ENCODE results near the gene SMYD2. TPM values are rescaled to one million over a fixed set of nuclear protein-coding genes. Genes with fewer than 3 reads are reported as not detected.
"Not testable (repeated sequence)": the region's sequence is repeated elsewhere in the genome, so short reads cannot be mapped to it uniquely, and the experiment has no call there.

SMYD2 gene
- total RNA-seq, 1 donor from 2014 or later = 33.6 TPM

DNA sequence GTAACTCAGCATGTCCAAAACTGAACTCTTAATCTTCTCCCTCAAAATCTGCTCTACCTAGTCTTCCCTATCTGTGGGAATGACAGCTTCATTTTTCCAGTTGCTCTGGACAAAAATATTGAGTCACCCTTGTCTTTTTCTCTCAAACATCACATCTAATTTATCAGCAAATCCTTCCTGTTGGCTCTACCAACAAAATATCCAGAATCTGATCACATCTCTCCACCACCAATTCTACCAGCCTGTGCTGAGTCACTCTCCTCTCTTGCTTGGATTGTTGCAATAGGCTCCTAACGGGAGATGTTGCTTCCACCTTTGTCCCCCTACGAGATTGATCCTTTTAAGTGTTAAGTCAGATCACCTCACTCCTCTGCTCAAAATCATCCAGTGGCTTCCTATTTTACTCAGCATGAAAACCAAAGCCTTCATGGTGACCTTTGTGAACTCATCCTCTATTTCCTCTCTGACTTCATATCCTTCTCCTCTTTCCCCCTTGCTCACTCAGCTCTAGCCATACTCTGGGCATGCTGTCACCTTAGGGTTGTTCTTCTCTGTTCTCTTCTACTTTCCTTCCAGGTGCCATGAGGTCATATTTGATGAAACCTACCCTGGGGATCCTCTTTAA lies 21.5 kb upstream of the SMYD2 start:
- DNase-seq (ENCODE audit: low spot score) = no peak
- Mint-ChIP-seq H3K27ac (no peak overlapping the region), H3K4me1 (ENCODE audit: low read depth) (peaks cover 28% of the 10 kb centered on the region), H3K36me3 (ENCODE audit: low read depth) (no peaks in the 10 kb centered on the region), H3K4me3 (ENCODE audit: low read depth) (no peak overlapping the region), H3K27me3 (ENCODE audit: low read depth) (peaks cover 71% of the 10 kb centered on the region), H3K9me3 (no peaks in the 10 kb centered on the region)
- intact Hi-C loops (cut with micrococcal nuclease) = loop anchor here (2.0 to 5.0 kb wide), 2 partner anchors 45 to 183 kb away; no protein-coding TSS in a partner anchor

DNA sequence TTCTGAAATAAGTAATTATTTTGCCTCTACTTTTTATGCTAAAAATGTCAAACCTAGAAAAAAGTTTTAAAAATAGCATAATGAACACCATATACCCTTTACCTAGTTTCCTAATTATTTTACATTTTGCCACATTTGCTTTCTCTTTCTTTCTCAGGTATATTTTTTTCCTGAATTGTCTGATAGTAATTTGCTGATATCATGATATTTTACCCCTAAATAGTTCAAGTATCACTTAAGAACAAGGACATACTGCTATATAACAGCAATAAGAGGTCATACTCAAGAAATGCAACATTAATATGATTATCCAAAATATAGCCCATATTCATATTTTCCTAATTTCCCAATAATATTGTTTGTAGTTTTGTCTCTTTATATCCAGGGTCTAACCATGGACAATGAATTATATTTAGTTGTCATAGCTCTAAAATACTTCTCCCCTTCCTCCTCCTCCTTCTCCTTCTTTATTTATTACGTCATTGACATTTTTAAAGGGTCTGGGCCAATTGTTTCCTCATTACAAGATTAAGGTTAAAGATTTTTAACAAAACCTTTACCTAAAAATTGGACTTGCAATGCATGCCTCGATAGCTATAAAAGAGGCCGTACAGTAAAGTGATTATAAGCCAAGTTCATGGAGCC lies 20.3 kb upstream of the SMYD2 start:
- H3K27ac Mint-ChIP-seq = no peak overlapping the region
- peaks cover 28% of the 10 kb centered on the region for H3K4me1 Mint-ChIP-seq (ENCODE audit: low read depth)
- H3K9me3 Mint-ChIP-seq = no peaks in the 10 kb centered on the region
- H3K36me3 Mint-ChIP-seq (ENCODE audit: low read depth) = no peaks in the 10 kb centered on the region
- peaks cover 65% of the 10 kb centered on the region for H3K27me3 Mint-ChIP-seq (ENCODE audit: low read depth)
- DNase-seq (ENCODE audit: low spot score) = no peak
- H3K4me3 Mint-ChIP-seq (ENCODE audit: low read depth) = no peak overlapping the region
- intact Hi-C loops (cut with micrococcal nuclease) = loop anchor here (1.0 to 5.0 kb wide), 4 partner anchors 20 to 342 kb away; partner anchors contain the start of genes CENPF and SMYD2

DNA sequence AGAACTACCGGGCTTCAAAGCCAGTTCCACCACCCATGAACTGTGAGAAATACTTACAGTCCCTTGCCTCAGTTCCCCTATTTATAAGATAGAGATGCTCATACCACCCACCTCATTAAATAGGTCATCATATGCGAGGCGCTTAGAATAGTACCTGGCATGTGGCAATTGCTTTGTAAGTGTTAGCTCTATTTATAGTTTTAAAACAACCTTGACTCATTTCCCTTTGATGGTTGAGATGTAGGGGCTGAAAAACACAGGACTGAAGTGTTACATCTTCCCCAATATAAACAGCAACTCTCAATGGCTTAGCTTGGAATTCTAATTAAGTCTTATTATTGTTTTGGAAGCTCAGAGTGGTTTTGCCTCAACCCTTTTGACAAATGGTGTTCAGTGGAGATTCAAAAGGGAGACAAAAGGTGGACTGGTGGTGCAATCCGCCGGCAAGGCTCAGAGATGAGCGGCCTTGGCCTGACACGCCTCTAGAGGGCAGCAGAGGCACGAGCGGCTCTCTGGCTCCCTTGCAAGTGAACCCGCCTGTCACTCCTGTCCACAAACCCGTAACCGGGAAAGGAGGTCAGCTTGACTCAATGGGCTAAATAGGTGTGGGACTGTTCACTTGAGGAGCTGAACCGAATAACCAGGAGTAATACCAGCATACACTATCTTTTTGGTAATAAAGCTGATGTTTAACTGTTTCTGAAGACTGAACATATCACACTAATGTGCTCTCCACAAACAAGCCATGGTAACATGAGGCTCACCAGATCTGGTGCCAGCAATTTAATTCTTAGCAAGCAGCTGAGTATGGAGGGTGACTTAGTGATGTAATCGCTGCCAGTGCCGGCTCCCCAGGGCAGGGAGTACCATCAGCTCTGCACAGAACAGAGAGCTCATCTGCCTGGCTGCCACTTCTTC lies 19.5 kb upstream of the SMYD2 start:
- Mint-ChIP-seq H3K9me3 (no peaks in the 10 kb centered on the region), H3K36me3 (ENCODE audit: low read depth) (no peaks in the 10 kb centered on the region), H3K4me1 (ENCODE audit: low read depth) (peaks cover 28% of the 10 kb centered on the region), H3K27ac (no peak overlapping the region), H3K27me3 (ENCODE audit: low read depth) (peaks cover 68% of the 10 kb centered on the region), H3K4me3 (ENCODE audit: low read depth) (no peak overlapping the region)
- peak; percentile 71 for DNase-seq (ENCODE audit: low spot score)
- intact Hi-C loops (cut with micrococcal nuclease) = loop anchor here (1.0 to 5.0 kb wide), 4 partner anchors 19 to 341 kb away; partner anchors contain the start of genes CENPF and SMYD2

DNA sequence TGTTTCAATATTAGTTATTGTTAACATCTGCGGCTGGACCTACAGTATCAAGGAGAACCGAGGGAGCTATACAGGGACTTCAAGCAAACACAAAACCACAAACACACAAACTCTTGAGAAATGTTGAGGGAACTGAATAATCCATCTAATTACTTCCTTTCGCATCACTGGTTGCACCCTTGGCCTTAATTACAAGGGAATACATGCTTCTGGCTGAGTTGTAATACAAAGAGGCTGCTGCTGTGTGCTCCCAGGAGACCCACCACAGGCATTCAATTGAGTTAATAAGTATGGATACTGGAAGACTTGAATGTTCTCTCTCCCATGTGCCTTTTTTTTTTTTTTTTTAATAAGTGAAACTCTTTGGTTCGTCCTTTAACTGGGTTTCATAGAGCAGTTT lies 16.8 kb upstream of the SMYD2 start:
- no peak overlapping the region for H3K4me3 Mint-ChIP-seq (ENCODE audit: low read depth)
- no peak overlapping the region for H3K27ac Mint-ChIP-seq
- DNase-seq (ENCODE audit: low spot score) = no peak
- H3K27me3 Mint-ChIP-seq (ENCODE audit: low read depth) = peaks cover 58% of the 10 kb centered on the region
- H3K36me3 Mint-ChIP-seq (ENCODE audit: low read depth) = no peaks in the 10 kb centered on the region
- intact Hi-C loops (cut with micrococcal nuclease) = loop anchor here (5.0 kb wide), 1 partner anchor 338 kb away; the partner anchor contains the start of gene CENPF
- no peaks in the 10 kb centered on the region for H3K9me3 Mint-ChIP-seq
- H3K4me1 Mint-ChIP-seq (ENCODE audit: low read depth) = peaks cover 21% of the 10 kb centered on the region

DNA sequence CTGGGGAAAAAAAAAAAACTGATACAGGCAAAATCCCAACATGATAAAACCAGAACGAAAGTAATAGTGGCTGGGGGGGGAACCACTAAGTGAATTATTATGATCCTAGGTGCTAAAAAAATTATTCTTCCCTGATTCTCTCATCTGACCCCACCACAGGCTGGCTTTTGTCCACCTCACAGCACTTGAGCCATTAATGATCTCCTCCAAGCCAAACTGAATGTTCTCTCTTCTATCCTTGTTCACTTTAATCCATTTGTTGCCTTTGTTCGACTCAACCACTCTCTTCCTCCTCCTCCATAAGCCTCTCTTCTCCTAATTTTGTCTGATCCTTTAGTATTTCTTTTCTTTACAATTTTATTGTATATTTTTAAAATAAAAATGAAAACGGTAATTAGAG lies 16.0 kb upstream of the SMYD2 start:
- Mint-ChIP-seq H3K4me3 (ENCODE audit: low read depth) (no peak overlapping the region), H3K27ac (no peak overlapping the region), H3K36me3 (ENCODE audit: low read depth) (no peaks in the 10 kb centered on the region), H3K27me3 (ENCODE audit: low read depth) (peaks cover 58% of the 10 kb centered on the region), H3K9me3 (no peaks in the 10 kb centered on the region), H3K4me1 (ENCODE audit: low read depth) (peaks cover 13% of the 10 kb centered on the region)
- DNase-seq (ENCODE audit: low spot score) = no peak
- intact Hi-C loops (cut with micrococcal nuclease) = loop anchor here (5.0 kb wide), 1 partner anchor 337 kb away; the partner anchor contains the start of gene CENPF

DNA sequence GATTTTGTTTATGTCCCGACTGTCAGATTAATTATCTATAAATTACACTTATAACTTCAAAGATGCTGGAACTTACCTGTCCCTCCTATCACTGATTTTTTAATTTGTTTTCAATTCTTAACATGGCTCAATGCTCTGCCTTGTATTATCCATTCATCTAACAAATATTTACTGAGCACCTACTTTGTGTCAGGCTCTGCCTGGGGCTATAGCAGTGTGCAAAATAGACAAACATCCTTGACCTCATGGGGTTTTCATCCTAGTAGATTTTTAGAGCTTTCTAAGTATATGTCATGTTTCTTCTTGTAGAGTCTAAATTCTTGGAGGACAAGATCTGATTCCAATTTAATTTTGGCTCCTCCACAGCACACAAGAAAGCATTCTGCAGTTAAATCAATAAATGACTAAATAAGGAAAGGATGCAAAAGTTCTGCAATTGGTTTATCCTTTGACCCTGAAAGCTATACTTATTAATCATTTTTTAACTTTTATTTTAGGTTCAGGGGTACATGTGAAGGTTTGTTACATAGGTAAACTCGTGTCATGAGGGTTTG lies 10.8 kb upstream of the SMYD2 start:
- no peaks in the 10 kb centered on the region for H3K9me3 Mint-ChIP-seq
- no peaks in the 10 kb centered on the region for H3K36me3 Mint-ChIP-seq (ENCODE audit: low read depth)
- DNase-seq (ENCODE audit: low spot score) = no peak
- no peak overlapping the region for H3K27ac Mint-ChIP-seq
- intact Hi-C loops (cut with micrococcal nuclease) = no loop called here
- H3K27me3 Mint-ChIP-seq (ENCODE audit: low read depth) = peaks cover 46% of the 10 kb centered on the region
- H3K4me3 Mint-ChIP-seq (ENCODE audit: low read depth) = no peak overlapping the region
- peaks cover 2% of the 10 kb centered on the region for H3K4me1 Mint-ChIP-seq (ENCODE audit: low read depth)

DNA sequence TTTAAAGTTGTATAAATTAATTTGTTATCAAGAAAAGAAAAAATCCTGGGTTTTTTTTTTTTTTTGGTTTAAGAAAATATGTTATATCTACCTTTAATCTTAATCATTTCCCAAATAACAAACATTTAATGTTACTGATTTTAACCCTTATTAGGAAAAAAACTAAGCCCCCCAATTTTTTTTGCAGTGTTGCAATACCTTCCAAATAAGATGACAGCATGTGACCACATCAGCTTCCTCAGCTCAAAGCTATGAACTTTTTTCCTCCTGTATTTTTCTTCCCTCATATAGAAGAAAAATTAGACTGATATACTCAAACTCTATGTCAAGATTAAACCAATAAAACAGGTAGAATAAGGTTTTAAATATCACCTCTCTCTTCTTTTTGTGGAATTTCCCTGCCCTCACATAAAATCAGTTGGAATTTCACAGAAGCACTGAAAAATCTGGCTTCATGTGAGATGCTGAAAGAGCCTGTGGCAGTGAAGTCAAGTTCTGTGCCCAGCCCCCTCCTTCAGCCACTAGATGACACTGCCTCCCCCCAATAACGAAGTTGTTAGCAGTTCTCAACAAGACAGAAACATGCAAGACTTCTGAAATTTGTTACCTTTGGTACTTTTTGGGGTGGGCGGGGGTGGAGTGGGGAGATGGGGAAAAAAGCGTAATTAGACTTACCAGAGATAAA lies 9.6 kb upstream of the SMYD2 start:
- intact Hi-C loops (cut with micrococcal nuclease) = no loop called here
- H3K27ac Mint-ChIP-seq = no peak overlapping the region
- H3K4me1 Mint-ChIP-seq (ENCODE audit: low read depth) = peaks cover 2% of the 10 kb centered on the region
- H3K4me3 Mint-ChIP-seq (ENCODE audit: low read depth) = no peak overlapping the region
- H3K36me3 Mint-ChIP-seq (ENCODE audit: low read depth) = no peaks in the 10 kb centered on the region
- peaks cover 39% of the 10 kb centered on the region for H3K27me3 Mint-ChIP-seq (ENCODE audit: low read depth)
- DNase-seq (ENCODE audit: low spot score) = no peak
- H3K9me3 Mint-ChIP-seq = no peaks in the 10 kb centered on the region

DNA sequence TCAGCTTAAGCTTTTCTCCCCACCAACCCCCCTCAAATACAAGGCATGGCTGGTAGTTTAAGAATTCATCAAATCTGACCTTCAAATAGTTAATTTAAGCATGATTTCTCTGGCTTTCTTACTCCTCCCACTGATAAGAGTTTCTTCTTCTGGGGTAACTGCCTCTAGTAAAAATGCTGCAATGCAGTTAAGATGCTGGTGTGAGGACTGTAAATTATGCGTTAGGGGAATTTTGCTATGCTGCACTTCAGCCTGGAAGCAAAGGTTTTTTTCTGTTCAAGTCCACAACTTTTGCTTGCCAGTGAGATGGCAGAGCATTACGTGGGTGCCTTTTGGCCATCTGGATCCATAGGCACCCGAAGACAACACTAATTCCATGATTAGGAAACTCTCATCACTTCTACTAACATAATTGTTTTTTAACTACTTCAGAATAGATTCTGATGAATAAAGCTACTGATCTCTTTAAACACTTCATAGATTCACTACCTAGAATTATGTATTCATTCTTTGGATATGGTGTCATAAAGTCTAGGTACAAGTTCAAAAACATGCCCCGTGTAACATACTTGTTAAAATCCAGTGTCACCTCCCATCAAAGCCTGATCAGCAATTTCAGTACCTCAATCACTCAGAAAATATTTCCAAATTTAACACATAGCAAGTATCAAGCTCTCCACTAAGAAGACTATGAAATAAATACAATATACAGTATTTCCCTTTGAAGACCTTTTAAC lies 8.8 kb upstream of the SMYD2 start:
- H3K4me3 Mint-ChIP-seq (ENCODE audit: low read depth) = no peak overlapping the region
- intact Hi-C loops (cut with micrococcal nuclease) = no loop called here
- peaks cover 39% of the 10 kb centered on the region for H3K27me3 Mint-ChIP-seq (ENCODE audit: low read depth)
- H3K27ac Mint-ChIP-seq = no peak overlapping the region
- H3K9me3 Mint-ChIP-seq = no peaks in the 10 kb centered on the region
- H3K36me3 Mint-ChIP-seq (ENCODE audit: low read depth) = no peaks in the 10 kb centered on the region
- peaks cover 2% of the 10 kb centered on the region for H3K4me1 Mint-ChIP-seq (ENCODE audit: low read depth)
- DNase-seq (ENCODE audit: low spot score) = no peak

DNA sequence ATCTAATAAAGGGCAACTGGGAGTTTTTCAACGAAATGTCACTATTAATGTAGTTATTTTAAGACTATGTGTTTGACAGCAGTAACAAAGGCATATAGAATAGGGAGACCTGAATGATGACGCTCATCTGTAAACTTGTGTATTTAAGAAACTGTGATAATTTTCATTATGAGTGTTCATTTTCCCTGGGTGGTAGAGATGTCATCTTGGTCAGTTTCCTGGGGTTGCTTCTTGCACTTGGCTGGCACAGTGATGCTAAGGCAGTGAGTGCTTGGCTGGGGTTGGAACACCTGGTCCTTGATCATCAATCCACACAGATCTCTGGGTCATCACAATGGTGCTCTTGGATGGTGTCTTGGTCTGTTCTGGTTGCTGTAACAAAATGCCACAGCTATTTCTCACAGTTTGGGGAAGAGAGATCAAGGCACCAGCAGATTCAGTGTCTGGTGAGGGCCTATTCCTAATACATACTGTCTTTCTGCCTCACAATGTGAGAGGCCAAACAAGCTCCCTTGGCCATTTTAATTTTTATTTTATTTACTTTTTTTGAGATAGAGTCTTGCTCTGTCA lies 7.9 kb upstream of the SMYD2 start:
- Mint-ChIP-seq H3K9me3 (no peaks in the 10 kb centered on the region), H3K4me3 (ENCODE audit: low read depth) (no peak overlapping the region), H3K27ac (no peak overlapping the region), H3K36me3 (ENCODE audit: low read depth) (no peaks in the 10 kb centered on the region), H3K4me1 (ENCODE audit: low read depth) (peaks cover 2% of the 10 kb centered on the region), H3K27me3 (ENCODE audit: low read depth) (peaks cover 35% of the 10 kb centered on the region)
- no peak for DNase-seq (ENCODE audit: low spot score)
- intact Hi-C loops (cut with micrococcal nuclease) = no loop called here

DNA sequence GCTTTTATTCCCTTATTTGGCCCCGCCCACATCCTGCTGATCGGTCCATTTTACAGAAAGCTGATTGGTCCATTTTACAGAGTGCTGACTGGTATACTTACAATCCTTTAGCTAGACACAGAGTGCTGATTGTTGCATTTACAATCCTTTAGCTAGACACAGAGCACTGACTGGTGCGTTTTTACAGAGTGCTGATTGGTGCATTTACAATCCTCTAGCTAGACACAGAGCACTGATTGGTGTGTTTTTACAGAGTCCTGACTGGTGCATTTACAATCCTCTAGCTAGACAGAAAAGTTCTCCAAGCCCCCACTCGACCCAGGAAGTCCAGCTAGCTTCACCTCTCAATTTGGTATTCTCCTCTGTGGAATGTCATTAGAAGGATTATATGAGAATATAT lies 5.3 kb upstream of the SMYD2 start:
- DNase-seq (ENCODE audit: low spot score); H3K9me3 Mint-ChIP-seq; H3K4me1 Mint-ChIP-seq (ENCODE audit: low read depth); H3K27ac Mint-ChIP-seq; H3K4me3 Mint-ChIP-seq (ENCODE audit: low read depth); intact Hi-C loops (cut with micrococcal nuclease); H3K36me3 Mint-ChIP-seq (ENCODE audit: low read depth): not testable (repeated sequence)
- peaks cover 16% of the 10 kb centered on the region for H3K27me3 Mint-ChIP-seq (ENCODE audit: low read depth)

DNA sequence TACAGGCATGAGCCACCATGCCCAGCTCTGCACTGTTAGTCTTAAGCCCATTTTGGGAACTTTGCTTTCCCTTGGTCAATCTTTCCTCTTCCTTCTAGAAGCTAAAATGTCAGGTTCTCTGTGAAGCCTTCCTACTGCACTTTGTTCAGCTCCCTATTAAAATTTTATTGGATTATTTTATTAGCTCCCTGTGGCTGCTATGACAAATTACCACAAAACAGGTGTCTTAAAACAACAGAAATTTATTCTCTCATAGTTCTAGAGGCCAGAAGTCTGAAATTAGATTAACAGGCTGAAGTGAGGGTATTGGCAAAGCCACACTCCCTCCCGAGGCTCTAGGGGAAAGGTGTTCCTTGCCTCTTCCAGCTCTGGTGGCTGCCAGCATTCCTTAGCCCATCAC lies 4.2 kb upstream of the SMYD2 start:
- H3K27ac Mint-ChIP-seq = no peak overlapping the region
- no peaks in the 10 kb centered on the region for H3K9me3 Mint-ChIP-seq
- peaks cover 9% of the 10 kb centered on the region for H3K4me1 Mint-ChIP-seq (ENCODE audit: low read depth)
- no peak overlapping the region for H3K4me3 Mint-ChIP-seq (ENCODE audit: low read depth)
- intact Hi-C loops (cut with micrococcal nuclease) = no loop called here
- peaks cover 4% of the 10 kb centered on the region for H3K36me3 Mint-ChIP-seq (ENCODE audit: low read depth)
- no peak for DNase-seq (ENCODE audit: low spot score)
- peaks cover 11% of the 10 kb centered on the region for H3K27me3 Mint-ChIP-seq (ENCODE audit: low read depth)

Measured in activated T-helper 2 cell treated with anti-CD3 and anti-CD28 coated beads, Interferon-gamma antibody, Interleukin-2, Interleukin-4, amounts not matched to agents 10 μg/mL and 5 μg/mL and 100 μg/mL, durations not matched to agents 14 hours and 24 hours and 36 hours (primary cell).